OCI-LY1 (cell line): ENCODE data around the gene LDAF1.

Experiments used
- EZH2 ChIP-seq: fragments of 200-600 bp; sonication (generic), shearing (Covaris generic); IDR thresholded peaks from 2 replicates; pipeline ENCODE4 v1.8.0; 2017; ENCODE audit warnings: borderline replicate concordance, mixed run types, mild to moderate bottlenecking, antibody characterized with exemption, low read length, moderate library complexity, mixed read lengths
- TF ChIP-seq, protein P1 (sequence below): fragments of 200-600 bp; sonication (generic), shearing (Covaris generic); IDR thresholded peaks from 2 replicates; pipeline ENCODE4 v1.5.1; 2017; ENCODE audit warnings: mild to moderate bottlenecking, antibody characterized with exemption, low read length, moderate library complexity, mixed read lengths

DNA sequence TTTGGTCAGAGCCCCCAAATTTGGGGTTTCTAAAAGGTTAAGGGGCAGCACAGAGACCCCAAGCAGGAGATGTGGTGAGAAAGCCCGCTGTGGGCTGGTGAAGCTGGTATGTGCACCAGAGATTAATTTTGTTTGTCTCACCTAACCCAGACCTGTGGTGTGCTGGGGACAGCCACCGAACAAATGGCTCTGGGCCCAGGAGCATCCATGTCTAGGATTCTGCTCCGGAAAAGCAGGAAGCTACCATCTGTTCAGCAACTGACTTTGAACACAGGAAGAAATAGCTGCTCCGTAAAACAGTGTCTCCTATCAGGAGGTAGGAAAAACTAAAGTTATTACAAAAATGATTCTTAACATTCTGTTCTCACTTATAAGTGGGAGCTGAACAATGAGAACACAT, 55.6 kb downstream of the LDAF1 start:
- TF ChIP-seq, protein P1, sequence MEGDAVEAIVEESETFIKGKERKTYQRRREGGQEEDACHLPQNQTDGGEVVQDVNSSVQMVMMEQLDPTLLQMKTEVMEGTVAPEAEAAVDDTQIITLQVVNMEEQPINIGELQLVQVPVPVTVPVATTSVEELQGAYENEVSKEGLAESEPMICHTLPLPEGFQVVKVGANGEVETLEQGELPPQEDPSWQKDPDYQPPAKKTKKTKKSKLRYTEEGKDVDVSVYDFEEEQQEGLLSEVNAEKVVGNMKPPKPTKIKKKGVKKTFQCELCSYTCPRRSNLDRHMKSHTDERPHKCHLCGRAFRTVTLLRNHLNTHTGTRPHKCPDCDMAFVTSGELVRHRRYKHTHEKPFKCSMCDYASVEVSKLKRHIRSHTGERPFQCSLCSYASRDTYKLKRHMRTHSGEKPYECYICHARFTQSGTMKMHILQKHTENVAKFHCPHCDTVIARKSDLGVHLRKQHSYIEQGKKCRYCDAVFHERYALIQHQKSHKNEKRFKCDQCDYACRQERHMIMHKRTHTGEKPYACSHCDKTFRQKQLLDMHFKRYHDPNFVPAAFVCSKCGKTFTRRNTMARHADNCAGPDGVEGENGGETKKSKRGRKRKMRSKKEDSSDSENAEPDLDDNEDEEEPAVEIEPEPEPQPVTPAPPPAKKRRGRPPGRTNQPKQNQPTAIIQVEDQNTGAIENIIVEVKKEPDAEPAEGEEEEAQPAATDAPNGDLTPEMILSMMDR = no peak
- no peak for TF ChIP-seq EZH2
